Stimulated activated CD8-positive, alpha-beta memory T cell treated with anti-CD3 and anti-CD28 coated beads, Interleukin-15, amount 100 ng/mL, for 48 hours (primary cell): ENCODE results near the gene PDPK1.
A peak's percentile ranks its signal among the peaks of the same experiment; 100 is the strongest.

ENCODE experiments used
- DNase-seq, 2 donors: peaks; one replicate each; pipeline ENCODE4 v3.0.0-alpha.2; 2020; ENCODE audit warnings: low read depth in 2 of 2

PDPK1 gene

DNA sequence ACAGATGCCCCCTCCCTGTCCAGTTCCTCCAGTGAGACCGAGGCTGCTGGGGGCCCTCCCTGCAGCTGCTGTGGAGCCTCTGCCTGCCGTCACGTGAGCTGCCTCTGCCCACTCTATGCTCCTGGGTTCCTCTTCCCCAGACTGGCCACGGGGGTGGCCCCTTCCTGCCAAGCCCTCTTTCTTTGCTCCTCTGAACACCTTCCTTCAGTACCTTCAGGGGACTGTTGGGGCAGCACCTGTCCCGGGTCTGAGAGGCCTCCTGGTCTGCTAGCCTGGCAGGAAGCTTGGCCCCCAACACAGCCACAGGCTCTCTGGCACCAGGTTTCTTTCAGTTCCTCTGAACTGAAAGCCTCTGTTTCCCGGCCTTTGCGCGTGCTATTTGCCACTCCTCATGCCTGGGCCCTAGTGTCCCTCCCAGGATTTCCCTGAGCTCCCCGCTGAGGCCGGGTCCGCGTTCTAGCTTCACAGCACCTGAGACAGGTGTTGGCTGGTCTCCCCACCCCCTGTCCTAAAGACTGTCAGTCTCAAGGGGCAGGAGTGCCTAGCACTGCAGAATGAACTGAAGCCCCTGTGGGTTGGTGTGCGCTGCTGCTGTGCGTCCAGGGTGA, 30.7 kb upstream of the PDPK1 start:
- DNase-seq, result no peak

DNA sequence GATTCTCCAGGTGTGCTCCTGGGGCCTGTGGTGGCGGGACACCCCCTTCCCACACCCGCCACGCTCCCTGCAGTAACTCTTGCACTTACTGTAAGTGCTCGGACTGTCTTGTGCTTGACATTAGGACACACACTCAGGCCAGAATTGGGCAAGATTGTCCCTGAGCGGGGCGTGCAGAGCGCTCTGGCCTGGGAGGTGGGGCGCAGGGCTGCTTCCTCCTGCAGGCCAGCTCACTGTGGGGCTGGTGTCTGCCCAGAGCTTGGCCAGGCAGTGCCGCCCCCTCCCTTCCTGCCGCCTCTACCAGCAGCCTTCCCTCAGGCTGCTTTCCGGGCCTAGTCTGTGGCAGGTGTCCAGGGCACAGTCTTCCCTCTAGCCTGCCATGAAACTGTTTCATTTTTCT, 30.2 kb upstream of the PDPK1 start:
- no peak for DNase-seq

DNA sequence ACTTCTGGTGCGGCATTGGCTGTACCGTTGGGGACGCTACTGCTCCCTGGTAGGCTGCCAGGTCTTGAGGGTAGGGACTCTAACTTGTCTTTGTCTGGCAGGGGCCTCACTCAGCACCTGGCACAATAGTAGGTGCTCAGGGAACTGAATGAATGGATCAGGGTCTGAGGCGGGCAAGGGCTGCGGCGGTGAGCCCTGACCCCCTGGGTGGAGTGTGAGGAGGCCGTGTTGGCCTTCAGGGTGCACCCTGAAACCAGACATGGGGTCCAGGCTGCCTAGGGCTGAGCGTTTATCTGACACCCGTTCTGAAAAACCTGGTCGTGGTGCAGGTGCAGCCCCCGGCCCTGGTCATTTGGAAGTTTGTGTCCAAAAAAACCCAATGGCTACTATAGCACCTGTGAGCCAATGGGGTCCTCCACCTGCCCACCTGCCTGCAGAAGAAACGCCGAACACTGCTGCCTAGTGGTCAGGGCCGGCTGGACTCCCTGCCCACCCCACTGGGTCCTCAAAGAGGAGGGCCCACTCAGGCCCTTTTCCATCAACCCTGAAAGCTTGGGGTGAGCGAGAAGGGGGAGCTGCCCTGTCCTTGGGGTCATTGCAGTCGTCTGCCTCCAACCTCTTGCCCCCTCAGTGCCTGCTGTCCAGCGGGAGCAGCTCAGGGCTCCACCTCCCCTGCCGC, 29.0 kb upstream of the PDPK1 start:
- no peak for DNase-seq

DNA sequence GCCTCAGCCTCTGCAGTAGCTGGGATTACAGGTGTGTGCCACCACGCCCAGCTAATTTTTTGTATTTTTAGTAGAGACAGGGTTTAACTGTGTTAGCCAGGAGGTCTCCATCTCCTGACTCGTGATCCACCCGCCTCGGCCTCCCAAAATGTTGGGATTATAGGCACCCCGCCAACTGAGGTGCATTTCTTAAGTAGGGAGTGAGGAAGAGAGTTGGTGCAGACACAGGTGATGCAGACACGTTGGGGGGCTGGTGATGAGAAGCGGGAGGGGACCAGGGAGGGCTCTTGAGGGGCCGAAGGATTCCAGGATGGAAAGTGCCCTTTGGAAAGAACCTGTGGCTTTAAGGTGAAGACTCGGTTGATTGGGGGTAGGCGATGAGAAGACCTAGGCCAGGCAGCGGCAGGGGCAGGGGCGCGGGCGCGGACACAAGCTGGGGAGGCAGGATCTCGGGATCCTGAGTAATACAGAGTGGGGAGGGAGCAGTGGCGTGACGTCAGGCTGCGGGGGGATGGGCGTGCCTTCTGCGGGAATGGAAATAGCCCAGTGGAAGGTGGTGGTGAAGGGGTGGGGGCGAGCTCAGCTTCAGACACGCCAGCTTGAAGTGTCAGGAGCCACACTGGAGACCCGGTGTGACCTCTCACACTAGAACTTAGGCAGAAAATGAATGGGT, 26.6 kb upstream of the PDPK1 start:
- DNase-seq, result no peak

DNA sequence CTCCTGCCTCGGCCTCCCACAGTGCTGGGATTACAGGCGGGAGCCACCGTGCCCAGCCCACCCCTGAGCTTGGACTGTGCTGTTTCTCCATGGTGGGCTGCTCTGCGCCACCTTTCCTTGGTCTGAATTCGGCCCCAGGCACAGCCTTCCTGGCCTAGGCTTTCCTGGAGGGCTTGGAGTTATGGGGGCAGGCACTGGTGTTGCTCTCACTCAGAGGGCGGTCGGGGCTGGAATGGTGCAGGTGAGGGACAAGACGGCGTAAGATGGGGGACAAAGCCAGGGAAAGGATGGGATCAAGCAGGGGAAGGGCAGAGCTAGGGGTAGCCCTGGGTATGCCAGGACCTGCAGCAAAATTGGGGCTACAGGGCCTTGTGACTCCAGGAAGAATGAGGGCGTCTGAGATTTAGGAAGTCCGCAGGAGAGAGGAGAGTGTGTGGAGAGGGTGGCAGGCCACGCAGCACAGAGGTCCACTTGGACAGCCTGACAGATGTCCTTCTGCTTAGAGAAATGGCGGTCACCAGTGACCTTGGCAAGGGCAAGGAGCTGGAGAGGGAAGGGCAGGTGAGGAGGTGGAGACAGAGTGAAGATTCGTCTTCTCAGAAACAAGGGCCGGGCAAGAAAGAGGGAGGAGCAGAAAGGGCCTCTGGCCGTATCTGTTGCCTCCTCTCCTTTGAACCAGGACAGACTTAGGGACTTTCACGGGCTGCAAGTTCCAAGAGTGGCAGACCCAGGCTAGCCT, 25.7 kb upstream of the PDPK1 start:
- DNase-seq, result no peak

DNA sequence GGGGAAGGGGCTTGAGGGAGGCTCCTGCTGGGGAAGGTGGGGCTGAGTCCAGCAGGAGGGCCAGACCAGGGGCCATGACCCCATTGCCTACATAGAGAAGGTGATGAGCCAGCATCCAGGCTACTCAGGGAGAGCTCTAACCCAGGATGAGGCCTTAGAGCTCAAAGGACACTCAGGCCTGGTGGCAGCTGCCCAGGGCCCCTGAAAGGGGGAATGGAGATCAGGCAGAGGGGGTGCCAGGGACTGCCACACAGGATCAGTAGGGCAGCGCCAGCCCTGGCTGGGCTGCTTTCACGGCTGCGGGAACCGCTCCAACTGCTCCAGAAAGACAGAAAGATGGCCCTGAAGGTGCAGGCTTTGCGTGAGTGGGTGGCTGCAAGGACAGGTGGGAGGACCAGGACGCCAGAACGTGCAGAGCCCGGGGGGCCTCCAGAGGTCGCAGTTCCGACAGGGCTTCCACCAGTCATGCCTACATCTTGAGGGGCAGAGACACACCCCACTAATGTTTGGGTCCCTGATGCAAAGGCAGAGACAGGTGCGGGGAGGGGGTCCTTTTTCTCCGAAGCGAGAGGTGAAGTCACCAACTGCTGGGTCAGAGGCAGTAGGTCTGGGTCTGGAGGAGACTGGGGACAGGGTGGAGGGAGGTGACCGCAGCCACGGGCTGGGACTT, 25.0 kb upstream of the PDPK1 start:
- no peak for DNase-seq

DNA sequence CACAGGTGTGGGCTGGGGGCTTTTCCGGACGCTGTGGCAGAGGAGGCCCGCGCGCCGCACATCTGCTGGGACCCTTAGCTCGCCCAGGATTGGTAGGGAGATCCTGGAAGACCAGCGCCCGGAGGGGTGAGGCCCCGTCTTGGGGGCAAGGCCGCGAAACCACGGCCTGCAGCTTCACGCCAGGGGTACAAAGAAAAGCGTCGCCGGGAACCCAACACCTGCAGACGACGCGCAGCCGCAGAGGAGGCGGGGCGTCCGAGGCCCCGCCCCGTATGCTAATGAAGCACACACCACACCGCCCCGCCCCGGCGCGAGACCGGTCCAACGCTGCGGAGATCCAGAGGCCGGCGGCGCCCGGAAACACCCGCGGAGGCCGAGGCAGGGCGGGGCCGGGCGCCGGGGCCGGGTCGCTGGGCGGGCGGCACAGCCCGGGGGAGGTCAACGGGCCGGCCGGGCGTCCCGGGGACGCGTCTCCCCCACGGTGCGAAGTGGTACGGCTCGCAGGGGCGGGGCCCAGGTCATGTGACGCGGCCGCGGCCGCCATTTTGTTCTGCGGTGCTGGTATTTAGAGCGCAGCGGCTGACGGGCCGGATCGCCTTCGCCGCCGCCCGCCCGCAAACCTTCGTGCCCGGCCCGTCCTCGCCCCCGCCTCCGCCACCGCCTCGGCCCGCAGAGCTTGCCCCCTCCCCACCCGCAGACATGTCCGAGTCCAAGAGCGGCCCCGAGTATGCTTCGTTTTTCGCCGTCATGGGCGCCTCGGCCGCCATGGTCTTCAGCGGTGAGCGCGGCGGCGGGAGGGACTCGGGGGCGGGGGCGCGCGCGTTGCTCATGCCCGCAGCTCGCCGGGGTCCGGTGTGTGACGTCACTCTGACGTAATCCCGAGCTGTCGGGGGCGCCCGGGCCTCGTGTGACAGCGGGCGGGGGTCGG, 24.2 kb upstream of the PDPK1 start, which contains the start of gene ATP6V0C:
TSS of gene ATP6V0C (plus strand) at position 548 of the 928 bp plus-strand sequence. CDS start at position 700, 152 bp downstream.
- DNase-seq, result peak; percentile 81 to 83

DNA sequence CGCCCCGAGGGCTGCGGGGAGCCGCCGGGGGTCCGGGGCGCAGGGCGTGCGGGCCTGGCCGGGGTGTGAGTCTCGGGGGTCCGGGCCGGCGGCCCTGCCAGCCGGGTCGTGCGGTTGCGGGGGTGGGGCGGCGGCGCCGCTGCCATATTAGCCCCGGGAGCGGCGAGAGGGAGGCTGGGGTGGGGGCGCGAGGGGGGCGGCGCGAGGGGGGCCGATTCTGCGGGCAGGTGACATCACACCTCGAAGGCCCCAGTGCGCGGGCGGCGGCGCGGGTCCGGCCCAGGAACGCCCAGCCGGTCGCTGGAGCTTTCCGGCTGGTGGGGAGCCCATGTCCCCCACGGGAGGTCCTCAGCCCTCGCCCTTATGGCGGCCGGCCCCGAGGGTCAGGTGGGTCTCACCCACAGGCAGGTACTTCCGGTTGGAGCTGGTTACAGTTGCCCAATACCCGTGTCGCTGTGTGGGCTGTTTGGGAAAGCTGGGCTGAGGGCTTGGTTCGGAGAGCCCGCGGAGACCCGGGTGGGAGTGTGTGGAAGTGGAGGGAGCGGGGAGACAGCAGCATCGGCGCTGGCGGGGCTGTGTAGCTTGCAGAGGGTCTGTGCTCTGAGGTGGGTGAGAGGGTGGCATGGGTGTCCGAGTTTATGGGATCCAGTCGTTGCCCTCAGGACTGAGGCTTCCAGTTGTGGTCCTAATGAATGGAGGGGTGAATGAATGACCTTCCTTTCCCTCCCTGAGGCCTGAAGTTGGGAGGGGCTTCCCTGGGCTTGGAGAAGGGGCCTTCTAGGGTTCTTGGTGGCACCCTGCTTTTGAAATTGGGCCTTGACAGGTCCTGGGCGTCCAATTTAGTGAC, 23.3 kb upstream of the PDPK1 start:
- DNase-seq, result no peak

DNA sequence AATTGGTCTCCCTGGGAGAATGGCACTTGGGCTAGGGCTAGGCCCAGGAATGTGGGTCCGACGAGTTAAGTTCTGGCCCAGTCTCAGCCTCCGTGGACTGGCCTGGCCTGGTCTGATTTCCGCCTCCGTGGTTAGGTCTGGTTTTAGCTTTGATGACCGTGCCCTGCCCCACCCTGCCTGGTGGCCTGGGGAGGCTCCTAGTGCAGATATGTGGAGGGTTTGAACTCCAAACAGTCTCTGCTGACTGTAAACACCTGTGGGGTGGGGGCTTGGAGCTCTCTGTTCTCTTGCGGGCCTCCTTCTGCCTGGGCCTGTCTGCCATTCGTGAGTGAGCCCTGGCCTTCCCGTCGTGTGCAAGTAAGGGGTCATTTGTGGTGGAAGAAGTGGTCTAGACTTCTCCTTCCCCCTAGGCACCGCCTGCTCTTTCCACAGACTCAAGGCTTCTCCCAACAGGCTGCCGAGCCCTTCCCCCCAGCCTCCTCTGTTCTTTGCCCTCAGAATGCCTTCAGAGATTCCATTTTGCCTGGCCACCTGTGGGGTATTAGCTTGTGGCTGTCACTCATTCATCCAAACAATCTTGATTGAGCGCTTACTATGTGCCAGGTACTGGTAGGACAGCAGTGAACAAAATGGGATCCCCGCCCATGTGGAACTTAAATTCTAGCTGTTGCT, 22.5 kb upstream of the PDPK1 start:
- DNase-seq, result no peak

DNA sequence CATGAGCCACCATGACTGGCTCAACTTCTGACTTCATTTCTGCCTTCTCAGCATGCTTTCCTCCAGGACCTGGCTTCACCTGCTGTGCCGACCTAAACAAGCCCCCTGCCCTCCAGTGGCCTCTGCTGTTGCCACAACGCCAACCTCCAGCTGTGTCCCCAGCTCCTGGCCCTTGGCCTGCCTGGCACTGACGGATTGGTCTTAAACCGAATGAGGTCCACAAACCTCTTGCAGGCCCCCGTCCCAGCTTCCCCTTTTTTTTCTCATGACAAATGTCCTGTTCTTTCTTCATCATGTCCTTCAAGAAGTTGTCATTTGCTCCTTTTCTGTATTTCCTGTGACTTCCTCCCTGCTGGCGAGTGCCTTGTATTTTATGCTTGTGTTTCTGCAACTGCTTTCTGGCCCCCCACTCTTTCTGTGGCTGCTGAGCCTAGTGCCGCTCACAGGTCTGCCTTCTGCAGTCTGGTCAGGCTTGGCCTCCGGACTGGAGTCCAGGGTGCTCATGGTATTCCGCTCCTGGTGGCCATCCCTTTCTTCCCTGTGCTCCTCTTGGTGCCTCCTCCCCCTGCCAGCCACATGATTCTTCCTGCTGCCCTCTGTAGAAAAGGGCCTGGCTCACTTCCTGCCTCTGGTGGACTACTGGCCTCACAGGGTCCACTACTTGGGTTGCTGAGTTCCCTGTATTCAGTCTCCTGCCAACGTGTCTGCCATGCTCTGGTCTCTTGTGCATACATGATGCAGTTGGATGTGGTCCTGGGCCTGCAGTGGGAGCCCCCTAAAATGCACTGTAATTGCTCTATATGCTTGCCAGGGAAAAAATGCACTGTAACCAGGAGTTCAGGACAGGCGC, 21.2 kb upstream of the PDPK1 start:
- no peak for DNase-seq

DNA sequence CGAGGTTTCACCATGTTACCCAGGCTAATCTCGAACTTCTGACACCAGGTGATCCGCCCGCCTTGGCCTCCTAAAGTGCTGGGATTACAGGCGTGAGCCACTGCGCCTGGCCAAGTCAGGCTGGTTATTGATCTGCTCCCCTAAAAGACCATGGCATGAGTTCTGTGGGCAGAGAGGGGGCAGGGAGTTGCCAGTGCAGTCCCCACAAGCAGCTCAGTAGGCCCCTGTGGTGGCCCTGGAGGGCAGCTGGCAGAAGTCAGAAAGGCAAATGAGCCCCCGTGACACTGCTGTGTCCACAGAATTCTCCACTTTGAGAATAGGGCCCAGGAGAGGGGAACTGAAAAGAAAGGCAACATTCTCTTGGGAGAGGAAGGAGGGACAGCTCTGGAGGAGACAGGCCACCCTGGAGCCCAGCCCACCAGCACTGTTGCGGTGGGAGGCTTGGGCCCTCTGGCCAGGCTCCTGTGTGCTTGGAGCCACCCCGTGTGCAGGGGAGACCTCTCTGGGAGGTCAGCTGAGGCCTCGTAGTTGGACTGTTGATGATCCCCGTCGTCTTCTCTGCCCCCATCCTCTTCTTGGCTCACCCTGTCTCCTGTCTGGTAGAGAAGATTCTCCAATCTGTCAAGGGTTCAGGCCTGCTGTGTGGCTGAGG, 19.7 kb upstream of the PDPK1 start:
- no peak for DNase-seq

DNA sequence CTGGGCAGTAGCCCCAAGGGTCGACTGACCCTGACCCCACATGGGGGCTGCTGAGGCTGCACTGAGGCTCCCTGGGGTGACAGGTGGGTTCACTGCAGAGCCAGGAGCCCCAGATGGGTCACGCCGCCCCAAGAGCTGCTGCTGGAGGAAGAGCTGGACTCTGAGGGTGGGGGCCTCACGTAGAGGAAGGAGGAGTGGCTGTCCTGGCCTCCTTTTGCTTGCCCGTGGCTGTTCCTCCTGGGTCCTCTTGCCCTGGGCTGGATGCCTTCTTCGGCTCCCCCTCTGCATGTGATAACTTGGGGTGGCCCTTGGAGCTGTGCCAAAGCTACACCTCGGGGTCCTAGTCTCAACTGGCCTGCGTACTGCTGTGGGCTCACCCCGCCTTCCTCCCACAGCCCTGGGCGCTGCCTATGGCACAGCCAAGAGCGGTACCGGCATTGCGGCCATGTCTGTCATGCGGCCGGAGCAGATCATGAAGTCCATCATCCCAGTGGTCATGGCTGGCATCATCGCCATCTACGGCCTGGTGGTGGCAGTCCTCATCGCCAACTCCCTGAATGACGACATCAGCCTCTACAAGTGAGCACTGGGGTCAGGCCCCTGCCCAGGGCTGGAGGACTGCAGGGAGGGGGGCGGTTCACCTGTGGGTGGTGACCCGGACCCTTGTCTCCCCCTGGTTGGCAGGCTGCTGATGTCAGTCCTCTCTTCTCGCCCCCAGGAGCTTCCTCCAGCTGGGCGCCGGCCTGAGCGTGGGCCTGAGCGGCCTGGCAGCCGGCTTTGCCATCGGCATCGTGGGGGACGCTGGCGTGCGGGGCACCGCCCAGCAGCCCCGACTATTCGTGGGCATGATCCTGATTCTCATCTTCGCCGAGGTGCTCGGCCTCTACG, 18.8 kb upstream of the PDPK1 start:
- DNase-seq, result no peak

DNA sequence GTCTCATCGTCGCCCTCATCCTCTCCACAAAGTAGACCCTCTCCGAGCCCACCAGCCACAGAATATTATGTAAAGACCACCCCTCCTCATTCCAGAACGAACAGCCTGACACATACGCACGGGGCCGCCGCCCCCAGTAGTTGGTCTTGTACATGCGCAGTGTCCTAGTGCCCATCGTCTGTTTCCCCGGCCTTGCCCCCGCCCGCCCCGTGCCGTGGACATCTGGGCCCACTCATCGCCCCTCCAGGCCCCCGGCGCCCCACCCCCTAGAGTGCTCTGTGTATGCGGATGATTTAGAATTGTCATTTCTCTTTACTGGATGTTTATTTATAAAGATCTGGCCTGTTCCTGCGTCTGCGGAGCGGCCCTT, 18.1 kb upstream of the PDPK1 start:
- no peak for DNase-seq

DNA sequence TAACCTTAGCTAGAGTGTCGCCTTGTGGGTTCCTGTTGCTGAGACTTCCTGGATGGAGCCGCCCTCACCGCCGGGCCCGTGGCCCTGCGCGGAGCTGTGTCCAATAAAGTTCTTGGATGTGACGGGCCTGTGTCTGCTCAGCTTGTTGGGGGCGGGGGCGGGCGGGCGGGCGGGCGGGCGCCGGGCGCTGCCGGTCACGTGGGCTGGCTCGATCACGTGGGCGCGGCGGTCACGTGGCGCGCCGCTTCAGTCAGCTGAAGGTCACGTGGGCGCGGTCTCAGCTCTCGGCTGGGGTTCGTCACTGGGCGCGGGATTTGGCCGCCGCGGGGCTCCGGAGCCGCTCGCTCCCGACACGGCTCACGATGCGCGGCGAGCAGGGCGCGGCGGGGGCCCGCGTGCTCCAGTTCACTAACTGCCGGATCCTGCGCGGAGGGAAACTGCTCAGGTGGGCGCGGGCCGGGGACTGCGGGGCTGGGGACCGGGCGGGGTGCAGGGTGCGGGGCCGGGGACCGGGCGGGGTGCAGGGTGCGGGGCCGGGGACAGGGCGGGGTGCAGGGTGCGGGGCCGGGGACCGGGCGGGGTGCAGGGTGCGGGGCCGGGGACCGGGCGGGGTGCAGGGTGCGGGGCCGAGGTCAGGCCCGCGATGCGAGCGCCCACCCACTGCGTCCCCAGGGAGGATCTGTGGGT, 17.6 kb upstream of the PDPK1 start, which contains the start of gene AMDHD2:
TSS of gene AMDHD2 (plus strand) at position 275 of the 687 bp plus-strand sequence. CDS start at position 363, 88 bp downstream.
- peak; percentile 78 to 83 for DNase-seq

DNA sequence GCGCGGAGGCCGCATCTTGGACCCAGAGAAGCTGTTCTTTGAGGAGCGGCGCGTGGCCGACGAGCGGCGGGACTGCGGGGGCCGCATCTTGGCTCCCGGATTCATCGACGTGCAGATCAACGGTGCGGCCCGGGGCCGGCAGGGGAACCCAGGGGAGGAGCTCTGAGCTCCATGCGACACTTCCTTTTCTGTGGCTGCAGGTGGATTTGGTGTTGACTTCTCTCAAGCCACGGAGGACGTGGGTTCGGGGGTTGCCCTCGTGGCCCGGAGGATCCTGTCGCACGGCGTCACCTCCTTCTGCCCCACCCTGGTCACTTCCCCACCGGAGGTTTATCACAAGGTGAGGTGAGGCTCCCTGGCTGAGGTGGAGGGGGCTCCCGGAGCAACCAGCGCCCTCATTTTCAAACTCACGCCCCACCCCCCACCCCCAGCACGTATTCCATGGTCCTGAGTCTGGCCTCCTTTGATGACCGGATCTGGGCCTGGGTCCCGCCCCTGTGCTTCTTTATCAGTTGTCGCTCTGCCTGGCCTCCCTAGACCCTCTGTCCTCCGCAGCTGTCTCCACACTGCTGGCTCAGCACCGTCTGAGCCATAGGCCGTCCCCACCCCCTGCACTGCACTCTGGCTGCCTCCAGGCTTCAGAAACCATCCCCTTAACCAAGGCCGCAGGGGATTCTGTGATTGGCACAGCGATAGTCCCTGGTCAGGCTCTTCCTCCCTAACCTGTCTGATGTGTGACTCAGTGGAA, 16.9 kb upstream of the PDPK1 start:
- no peak for DNase-seq
